Sigmoid colon (tissue), 3 donors: ENCODE results near the gene ADD2.

Experiments used
- POLR2A ChIP-seq, 2 donors: fragments of 450-650 bp; IDR thresholded peaks; one replicate each; pipeline ENCODE4 v1.6.1; 2016; ENCODE audit warnings: antibody characterized with exemption in 2 of 2, mild to moderate bottlenecking in 2 of 2, moderate library complexity in 2 of 2
- TF ChIP-seq, protein P1 (sequence below), 4 experiments: fragments of 450-650 bp in 3 of 4; fragments of 200-600 bp in 1 of 4; IDR thresholded peaks; one replicate each; pipeline ENCODE4 v1.5.1; 2016 to 2019; ENCODE audit warnings: antibody characterized with exemption in 4 of 4, mild to moderate bottlenecking in 3 of 4, moderate library complexity in 2 of 4

DNA sequence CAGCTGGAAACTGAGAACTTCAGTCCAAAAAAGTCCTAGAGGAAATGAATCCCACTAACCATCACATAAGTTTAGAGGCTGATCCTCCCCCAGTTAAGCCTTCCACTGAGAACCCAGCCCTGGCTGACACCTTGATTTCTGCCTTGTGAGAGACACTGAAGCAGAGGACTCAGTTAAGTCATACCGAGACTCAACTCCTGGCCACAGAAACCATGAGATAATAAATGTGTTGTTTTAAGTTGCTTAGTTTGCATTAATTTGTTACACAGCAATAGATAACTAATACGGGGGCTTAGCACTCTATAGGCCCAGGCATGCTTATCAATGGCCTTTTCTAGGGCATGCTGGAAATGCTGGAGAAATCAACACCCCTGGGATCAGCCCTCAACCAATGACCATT, 3.4 kb upstream of the ADD2 start:
- TF ChIP-seq, protein P1, sequence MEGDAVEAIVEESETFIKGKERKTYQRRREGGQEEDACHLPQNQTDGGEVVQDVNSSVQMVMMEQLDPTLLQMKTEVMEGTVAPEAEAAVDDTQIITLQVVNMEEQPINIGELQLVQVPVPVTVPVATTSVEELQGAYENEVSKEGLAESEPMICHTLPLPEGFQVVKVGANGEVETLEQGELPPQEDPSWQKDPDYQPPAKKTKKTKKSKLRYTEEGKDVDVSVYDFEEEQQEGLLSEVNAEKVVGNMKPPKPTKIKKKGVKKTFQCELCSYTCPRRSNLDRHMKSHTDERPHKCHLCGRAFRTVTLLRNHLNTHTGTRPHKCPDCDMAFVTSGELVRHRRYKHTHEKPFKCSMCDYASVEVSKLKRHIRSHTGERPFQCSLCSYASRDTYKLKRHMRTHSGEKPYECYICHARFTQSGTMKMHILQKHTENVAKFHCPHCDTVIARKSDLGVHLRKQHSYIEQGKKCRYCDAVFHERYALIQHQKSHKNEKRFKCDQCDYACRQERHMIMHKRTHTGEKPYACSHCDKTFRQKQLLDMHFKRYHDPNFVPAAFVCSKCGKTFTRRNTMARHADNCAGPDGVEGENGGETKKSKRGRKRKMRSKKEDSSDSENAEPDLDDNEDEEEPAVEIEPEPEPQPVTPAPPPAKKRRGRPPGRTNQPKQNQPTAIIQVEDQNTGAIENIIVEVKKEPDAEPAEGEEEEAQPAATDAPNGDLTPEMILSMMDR (IDR thresholded peaks at IDR 0.05): no peak
- TF ChIP-seq POLR2A (IDR thresholded peaks at IDR 0.05): no peak
